Lower lobe of right lung (tissue), 2 donors: ENCODE data around the gene ITPK1. TPM values are rescaled to one million over a fixed set of nuclear protein-coding genes. Genes with fewer than 3 reads are reported as not detected.

Source experiments
- ATAC-seq, 2 donors: fragments of 200-7000 bp; cut with Tn5 transposase; one replicate each; pipeline ENCODE4 v1.9.1; 2020 to 2022; ENCODE audit warnings: mild to moderate bottlenecking in 2 of 2, moderate library complexity in 2 of 2
- DNase-seq: peaks from one replicate; pipeline ENCODE4 v3.0.0-alpha.2; 2020
- H3K27ac ChIP-seq: fragments of 200-600 bp; one replicate; pipeline ENCODE4 v1.8.0; 2022
- H3K27me3 ChIP-seq: fragments of 200-600 bp; one replicate; pipeline ENCODE4 v1.8.0; 2022; ENCODE audit warnings: low read depth
- H3K36me3 ChIP-seq: fragments of 200-600 bp; one replicate; pipeline ENCODE4 v1.8.0; 2022; ENCODE audit warnings: mild to moderate bottlenecking
- H3K4me1 ChIP-seq: fragments of 200-600 bp; one replicate; pipeline ENCODE4 v1.8.0; 2022
- H3K4me3 ChIP-seq: fragments of 200-600 bp; one replicate; pipeline ENCODE4 v1.8.0; 2022; ENCODE audit warnings: mild to moderate bottlenecking
- H3K9me3 ChIP-seq: fragments of 200-600 bp; one replicate; pipeline ENCODE4 v1.8.0; 2022
- intact Hi-C: fragments of 100-400 bp; cut with DNase I; formaldehyde crosslinking; loops from one replicate; pipeline ENCODE4 v1.11.0; 2022
- total RNA-seq: library from RNA; stranded (reverse); fragmentation: NEBNext Ultra II Directional; extraction: Animal tissue kit (Norgen Biotek cat#: 25700); gene quantifications from one replicate; pipeline ENCODE4 v1.2.1, GENCODE V29; 2021
- TF ChIP-seq, protein P1 (sequence below): fragments of 200-600 bp; IDR thresholded peaks from one replicate; pipeline ENCODE4 v1.8.0; 2022; ENCODE audit warnings: antibody characterized with exemption, mild to moderate bottlenecking
- donor health status: DM: no; HTN: yes; CAD: no; lungs with severe emphysema.

The ITPK1 gene
- total RNA-seq, 1 donor from 2014 or later = 129 TPM

DNA sequence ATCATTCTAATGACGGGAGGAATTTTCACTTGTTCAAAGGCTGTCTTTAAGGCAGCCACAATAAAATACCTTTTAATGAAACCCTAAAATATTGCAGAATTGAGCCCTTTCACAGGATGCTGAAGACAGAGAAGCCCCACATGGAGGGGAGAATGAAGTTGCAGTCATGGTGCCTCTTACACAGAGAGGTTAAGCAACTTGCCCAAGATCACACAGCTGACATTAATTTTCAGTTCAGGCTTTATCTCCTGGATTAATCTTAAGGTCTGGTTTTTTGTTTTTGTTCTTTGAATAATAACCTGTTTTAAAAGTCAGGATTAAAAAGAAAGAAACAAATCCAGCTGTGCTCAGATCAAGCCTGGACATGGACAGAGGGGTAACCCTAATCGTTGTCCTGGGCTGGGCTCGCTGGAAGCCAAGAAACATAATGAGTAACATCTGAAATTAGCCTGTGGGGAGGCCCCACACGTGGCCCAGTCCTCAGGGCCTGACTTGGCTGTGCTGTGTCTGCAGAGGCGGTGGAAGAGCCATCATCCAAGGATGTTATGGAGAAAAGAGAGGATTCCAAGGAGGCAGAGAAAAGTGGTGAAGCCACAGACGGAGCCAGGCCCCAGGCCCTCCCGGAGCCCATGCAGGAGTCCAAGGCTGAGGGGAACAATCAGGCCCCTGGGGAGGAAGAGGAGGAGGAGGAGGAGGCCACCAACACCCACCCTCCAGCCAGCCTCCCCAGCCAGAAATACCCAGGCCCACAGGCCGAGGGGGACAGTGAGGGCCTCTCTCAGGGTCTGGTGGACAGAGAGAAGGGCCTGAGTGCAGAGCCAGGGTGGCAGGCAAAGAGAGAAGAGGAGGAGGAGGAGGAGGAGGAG is 184.8 kb downstream of the ITPK1 start:
- Histone ChIP-seq H3K9me3 (no peaks in the 10 kb centered on the region), H3K27ac (no peak overlapping the region), H3K4me1 (no peaks in the 10 kb centered on the region), H3K36me3 (peaks cover 4% of the 10 kb centered on the region), H3K4me3 (no peak overlapping the region), H3K27me3 (no peaks in the 10 kb centered on the region)
- intact Hi-C loops = no loop called here
- DNase-seq (no peak), ATAC-seq (no peak)
- TF ChIP-seq, protein P1, sequence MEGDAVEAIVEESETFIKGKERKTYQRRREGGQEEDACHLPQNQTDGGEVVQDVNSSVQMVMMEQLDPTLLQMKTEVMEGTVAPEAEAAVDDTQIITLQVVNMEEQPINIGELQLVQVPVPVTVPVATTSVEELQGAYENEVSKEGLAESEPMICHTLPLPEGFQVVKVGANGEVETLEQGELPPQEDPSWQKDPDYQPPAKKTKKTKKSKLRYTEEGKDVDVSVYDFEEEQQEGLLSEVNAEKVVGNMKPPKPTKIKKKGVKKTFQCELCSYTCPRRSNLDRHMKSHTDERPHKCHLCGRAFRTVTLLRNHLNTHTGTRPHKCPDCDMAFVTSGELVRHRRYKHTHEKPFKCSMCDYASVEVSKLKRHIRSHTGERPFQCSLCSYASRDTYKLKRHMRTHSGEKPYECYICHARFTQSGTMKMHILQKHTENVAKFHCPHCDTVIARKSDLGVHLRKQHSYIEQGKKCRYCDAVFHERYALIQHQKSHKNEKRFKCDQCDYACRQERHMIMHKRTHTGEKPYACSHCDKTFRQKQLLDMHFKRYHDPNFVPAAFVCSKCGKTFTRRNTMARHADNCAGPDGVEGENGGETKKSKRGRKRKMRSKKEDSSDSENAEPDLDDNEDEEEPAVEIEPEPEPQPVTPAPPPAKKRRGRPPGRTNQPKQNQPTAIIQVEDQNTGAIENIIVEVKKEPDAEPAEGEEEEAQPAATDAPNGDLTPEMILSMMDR = no peak

DNA sequence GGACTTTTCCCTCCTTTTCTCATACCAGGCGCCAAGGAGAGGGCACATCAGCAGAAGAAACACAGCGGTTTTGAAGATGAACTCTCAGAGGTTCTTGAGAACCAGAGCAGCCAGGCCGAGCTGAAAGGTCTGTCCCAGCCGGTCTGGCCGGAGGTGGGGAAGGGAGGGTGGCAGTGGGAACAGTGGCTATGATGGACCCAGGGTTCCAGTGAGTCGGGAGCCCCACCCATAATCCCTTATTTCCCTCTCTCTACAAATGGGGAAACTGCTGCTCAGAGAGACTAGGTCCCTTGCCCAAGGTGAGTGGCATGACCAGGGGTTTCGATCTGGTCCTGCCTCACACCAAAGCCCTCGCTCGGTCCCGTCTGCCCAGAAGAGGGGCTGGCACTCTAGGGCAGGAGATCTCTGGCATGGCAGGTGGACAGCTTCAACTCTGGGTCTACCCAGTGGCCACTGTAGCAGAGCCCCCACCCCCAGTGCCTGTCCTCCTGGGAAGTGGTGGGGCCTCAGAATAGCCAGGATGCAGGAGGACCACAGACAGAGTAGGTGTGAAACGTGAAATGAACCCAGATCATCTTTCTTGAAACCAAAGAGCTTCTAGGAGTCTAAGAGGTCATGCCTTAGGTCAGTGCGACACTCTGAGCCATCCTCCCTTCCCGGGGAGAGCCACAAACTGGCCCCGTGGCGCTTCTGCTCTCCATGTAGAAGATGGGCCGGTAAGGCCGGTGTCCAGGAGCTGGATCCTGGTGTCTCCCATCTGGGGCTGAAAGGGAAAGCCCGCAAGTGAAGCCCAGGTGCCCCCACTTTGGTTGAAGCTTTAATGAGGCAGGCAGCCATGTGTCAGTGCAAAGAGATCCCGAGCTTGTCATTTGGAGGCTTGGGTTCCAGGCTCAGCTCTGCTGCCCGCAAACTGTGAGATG is 185.8 kb downstream of the ITPK1 start:
- H3K4me3 ChIP-seq = no peak overlapping the region
- no peaks in the 10 kb centered on the region for H3K36me3 ChIP-seq
- intact Hi-C loops = no loop called here
- no peaks in the 10 kb centered on the region for H3K9me3 ChIP-seq
- no peak overlapping the region for H3K27ac ChIP-seq
- TF ChIP-seq, protein P1 = no peak
- ATAC-seq (no peak), DNase-seq (no peak)
- H3K27me3 ChIP-seq = no peaks in the 10 kb centered on the region
- H3K4me1 ChIP-seq = no peaks in the 10 kb centered on the region

DNA sequence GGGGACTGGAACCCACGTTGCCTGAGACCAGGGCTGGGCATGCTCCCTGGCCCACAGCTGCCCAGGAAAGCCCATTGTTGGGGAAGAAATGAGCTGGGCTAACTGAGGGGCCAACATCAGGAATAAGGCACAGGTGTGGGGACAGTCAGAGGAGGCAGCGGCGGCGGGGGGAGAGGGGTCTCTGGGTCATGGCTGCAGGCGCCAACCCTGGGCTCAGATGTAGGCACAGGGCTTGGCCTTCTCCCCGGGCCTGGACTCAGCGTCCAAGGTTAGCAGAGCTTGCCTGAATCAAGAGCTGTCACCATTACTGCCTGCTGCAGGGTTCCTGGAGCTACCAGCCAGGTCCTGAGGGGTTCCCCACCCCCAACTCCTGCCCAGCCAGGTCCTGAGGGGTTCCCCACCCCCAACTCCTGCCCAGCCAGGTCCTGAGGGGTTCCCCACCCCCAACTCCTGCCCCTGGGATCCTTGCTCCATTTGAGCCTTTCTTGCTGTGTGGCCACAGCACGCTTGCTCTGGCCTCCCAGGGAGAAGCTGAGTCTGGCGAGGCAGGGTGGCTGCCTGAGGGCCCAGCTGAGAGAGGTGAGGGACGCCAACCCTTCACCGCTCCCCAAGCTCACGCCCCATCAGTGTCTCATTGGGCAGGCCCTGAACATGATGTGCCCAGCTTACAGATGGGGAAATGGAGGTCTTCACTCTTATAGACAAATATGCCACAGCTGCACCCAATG is 186.6 kb downstream of the ITPK1 start:
- Histone ChIP-seq H3K27me3 (peaks cover 6% of the 10 kb centered on the region), H3K4me3 (no peak overlapping the region), H3K4me1 (no peaks in the 10 kb centered on the region), H3K27ac (no peak overlapping the region), H3K36me3 (no peaks in the 10 kb centered on the region), H3K9me3 (no peaks in the 10 kb centered on the region)
- intact Hi-C loops = no loop called here
- TF ChIP-seq, protein P1 = no peak
- ATAC-seq (no peak), DNase-seq (no peak)

DNA sequence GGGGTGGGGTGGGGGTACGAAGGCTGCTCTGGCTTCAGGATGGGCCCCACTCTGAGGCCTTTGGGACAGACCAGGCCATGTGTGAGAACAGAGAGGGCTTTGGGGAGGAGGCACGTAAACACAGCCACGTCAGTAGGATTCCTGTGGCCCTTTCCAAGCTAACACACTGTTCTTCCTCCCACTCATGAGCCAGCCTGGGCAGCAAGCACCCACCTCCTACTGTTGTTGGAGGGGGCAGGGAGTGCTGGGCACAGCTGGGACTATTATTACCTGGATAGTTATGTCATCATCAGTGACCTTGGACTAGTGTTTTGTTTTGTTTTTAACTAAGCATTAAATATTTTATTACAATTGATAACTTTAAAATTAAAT is 187.5 kb downstream of the ITPK1 start:
- no peaks in the 10 kb centered on the region for H3K4me1 ChIP-seq
- no peak for ATAC-seq
- no peak overlapping the region for H3K27ac ChIP-seq
- H3K4me3 ChIP-seq = no peak overlapping the region
- peaks cover 12% of the 10 kb centered on the region for H3K27me3 ChIP-seq
- no peaks in the 10 kb centered on the region for H3K36me3 ChIP-seq
- TF ChIP-seq, protein P1 = no peak
- H3K9me3 ChIP-seq = no peaks in the 10 kb centered on the region
- DNase-seq = no peak
- intact Hi-C loops = no loop called here
